ENCODE measurements around the gene SMG6. TPM values are rescaled to one million over a fixed set of nuclear protein-coding genes. Genes with fewer than 3 reads are reported as not detected.

The SMG6 gene
- total and polyA plus RNA-seq, 8 donors: 8.4 to 19.8 (median 12.1) TPM

DNA sequence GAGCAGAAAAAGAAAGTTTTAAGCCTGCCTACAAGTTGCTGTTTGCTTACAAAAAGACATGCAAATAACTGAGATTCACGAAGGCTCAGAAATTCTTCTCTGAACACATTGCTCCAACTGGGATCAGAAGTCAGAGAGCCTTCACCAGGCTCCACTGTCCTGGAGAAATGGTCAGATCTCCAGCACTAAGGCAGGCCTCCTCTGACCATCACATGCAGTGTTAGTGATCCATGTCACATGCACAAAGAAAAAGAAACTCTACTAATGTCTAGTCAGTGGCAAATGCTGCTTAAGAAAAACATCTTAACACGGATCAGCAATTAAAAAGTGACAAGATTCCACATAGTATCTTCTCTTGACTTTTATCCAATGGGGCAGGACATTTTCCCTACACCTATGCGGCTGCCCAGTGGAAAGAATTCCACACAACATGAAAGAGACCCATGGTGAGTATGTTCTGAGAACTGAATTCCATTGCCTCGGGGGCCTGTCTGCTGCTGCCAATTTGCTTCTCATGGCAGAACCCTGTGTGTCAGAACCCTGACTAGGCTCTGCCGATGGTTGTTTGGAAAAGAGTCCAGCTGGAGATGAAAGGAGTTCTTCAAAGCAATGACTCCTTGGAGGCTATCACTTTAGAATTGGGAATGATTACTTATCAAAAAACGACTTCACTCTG lies 152.1 kb downstream of the SMG6 start:
- no peak for ATAC-seq
- FAIRE-seq: no peak
- no peak overlapping the region for H3K4me3 ChIP-seq
- H3K4me1 ChIP-seq: no peaks in the 10 kb centered on the region
- DNase-seq: no peak
- intact Hi-C loops (cut with DNase I): no loop called here
- no peaks in the 10 kb centered on the region for H3K36me3 ChIP-seq
- H3K27me3 ChIP-seq: no peaks in the 10 kb centered on the region
- TF ChIP-seq, protein P1, sequence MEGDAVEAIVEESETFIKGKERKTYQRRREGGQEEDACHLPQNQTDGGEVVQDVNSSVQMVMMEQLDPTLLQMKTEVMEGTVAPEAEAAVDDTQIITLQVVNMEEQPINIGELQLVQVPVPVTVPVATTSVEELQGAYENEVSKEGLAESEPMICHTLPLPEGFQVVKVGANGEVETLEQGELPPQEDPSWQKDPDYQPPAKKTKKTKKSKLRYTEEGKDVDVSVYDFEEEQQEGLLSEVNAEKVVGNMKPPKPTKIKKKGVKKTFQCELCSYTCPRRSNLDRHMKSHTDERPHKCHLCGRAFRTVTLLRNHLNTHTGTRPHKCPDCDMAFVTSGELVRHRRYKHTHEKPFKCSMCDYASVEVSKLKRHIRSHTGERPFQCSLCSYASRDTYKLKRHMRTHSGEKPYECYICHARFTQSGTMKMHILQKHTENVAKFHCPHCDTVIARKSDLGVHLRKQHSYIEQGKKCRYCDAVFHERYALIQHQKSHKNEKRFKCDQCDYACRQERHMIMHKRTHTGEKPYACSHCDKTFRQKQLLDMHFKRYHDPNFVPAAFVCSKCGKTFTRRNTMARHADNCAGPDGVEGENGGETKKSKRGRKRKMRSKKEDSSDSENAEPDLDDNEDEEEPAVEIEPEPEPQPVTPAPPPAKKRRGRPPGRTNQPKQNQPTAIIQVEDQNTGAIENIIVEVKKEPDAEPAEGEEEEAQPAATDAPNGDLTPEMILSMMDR (IDR thresholded peaks at IDR 0.05): no peak
- 68 to 77% methylated on average over 6 of the region's 6 CpGs for WGBS, 2 donors
- no peaks in the 10 kb centered on the region for H3K9me3 ChIP-seq
- H3K27ac ChIP-seq: no peak overlapping the region

DNA sequence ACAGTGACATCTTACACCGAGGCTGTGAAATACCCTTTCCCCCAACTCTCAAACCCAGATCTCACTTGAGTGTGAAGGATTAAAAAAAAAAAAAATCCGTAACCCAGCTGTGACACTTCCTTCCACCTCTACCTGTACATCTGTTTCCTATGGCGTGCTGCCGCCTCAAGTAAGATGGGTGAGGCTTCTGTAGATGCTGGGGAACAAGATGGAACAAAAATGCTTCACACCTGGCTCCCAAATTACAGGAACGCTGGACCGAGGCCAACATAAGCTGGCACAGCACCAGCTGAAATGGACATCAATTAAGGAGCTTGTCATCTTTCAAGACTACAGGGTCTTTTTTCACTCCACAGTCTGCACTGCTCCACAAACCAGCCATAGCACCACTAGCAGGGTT lies 152.8 kb downstream of the SMG6 start:
- 66 to 67% methylated on average over 6 of the region's 6 CpGs for WGBS, 2 donors

DNA sequence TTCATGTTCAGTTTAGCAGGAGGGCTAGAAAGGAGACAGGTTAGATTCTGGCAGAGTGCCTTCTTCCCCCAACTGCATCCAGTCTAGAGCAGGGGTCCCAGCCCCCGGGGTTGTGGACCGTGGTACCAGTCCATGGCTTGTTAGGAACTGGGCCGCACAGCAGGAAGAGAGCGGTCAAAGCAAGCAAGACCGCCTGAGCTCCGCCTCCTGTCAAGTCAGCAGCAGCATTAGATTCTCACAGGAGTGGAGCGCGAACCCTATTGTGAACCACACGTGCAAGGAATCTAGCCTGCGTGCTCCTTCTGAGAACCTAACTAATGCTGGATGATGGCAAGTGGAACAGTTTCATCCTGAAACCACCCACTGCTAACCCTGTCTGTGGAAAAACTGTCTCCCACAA lies 153.7 kb downstream of the SMG6 start:
- no peaks in the 10 kb centered on the region for H3K9me3 ChIP-seq
- DNase-seq (peak in 1 of 6 donors; percentile 37), FAIRE-seq (no peak), ATAC-seq (no peak)
- H3K36me3 ChIP-seq: no peaks in the 10 kb centered on the region
- intact Hi-C loops (cut with DNase I): no loop called here
- no peaks in the 10 kb centered on the region for H3K4me1 ChIP-seq
- no peak overlapping the region for H3K27ac ChIP-seq
- 89 to 96% methylated on average over 10 of the region's 10 CpGs for WGBS, 2 donors
- no peaks in the 10 kb centered on the region for H3K27me3 ChIP-seq
- TF ChIP-seq, protein P1 (IDR thresholded peaks at IDR 0.05): no peak
- no peak overlapping the region for H3K4me3 ChIP-seq

More for the DNA sequence above, 152.8 kb downstream of the SMG6 start:
- DNase-seq (peak in 1 of 6 donors; percentile 47), ATAC-seq (no peak), FAIRE-seq (no peak)
- intact Hi-C loops (cut with DNase I): no loop called here
- TF ChIP-seq, protein P1 (IDR thresholded peaks at IDR 0.05): no peak
- H3K4me1 ChIP-seq: no peaks in the 10 kb centered on the region
- no peaks in the 10 kb centered on the region for H3K36me3 ChIP-seq
- H3K4me3 ChIP-seq: no peak overlapping the region
- no peaks in the 10 kb centered on the region for H3K9me3 ChIP-seq
- no peaks in the 10 kb centered on the region for H3K27me3 ChIP-seq
- no peak overlapping the region for H3K27ac ChIP-seq

DNA sequence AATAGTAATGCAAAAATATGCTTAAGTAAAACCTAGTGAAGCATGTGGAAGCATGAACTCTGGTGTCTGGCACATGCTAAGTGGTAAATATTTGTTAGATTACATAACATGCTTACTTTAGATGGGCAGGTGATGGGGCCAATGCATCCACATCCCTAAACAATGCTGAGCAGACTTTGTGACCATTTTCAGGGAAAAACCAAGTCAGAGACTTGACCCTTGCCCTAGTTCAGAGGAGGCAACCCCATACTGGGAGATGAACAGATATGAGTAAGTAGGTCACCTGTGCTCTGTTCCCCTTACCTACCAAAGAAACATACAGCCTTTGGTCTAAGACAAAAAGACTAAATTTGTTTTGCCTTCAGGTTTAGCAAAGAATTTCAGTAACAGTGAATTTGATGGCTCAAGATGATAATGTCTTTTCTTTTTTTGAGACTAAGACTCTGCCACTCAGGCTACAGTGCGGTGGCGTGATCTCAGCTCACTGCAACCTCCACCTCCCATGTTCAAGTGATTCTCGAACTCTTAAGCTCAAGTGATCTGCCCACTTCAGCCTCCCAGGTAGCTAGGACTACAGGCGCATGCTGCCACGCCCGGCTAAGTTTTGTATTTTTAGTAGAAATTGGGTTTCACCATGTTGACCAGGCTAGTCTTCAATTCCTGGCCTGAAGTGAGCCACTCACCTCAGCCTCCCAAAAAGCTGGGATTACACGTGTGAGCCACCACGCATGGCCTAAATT lies 157.3 kb downstream of the SMG6 start:
- Histone ChIP-seq H3K9me3 (no peaks in the 10 kb centered on the region), H3K36me3 (no peaks in the 10 kb centered on the region), H3K27ac (no peak overlapping the region), H3K4me3 (no peak overlapping the region), H3K27me3 (no peaks in the 10 kb centered on the region), H3K4me1 (no peaks in the 10 kb centered on the region)
- TF ChIP-seq, protein P1 (IDR thresholded peaks at IDR 0.05): no peak
- 94 to 98% methylated on average over 8 of the region's 8 CpGs for WGBS, 2 donors
- no peak for FAIRE-seq
- intact Hi-C loops (cut with DNase I): no loop called here
- no peak for DNase-seq
- peak; percentile 23 to 32 (median 28) for ATAC-seq

DNA sequence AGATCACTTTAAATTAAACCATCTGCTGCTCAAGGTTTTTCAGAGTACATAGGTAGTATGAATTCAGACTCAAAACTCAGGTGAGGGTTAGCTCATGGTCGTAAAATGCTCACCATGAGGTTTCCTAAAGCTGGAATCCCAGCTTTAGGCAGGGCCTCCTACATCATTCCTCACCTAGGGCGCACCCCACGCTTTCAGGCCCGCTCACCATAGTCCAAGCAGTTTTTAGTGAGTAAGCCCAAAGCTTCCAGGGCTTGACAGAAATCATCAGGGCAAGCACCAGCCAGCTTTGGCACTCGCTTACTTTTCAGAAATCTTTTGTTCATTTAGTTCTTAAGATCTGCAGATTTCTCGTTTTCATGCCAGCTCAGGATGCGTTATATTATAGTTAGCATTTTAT lies 158.9 kb downstream of the SMG6 start:
- Histone ChIP-seq H3K36me3 (no peaks in the 10 kb centered on the region), H3K4me3 (no peak overlapping the region), H3K27ac (no peak overlapping the region), H3K4me1 (no peaks in the 10 kb centered on the region), H3K9me3 (no peaks in the 10 kb centered on the region), H3K27me3 (no peaks in the 10 kb centered on the region)
- DNase-seq: no peak
- intact Hi-C loops (cut with DNase I): no loop called here
- ATAC-seq: no peak
- no peak for FAIRE-seq
- WGBS, 2 donors: 95 to 99% methylated on average over 7 of the region's 7 CpGs
- TF ChIP-seq, protein P1 (IDR thresholded peaks at IDR 0.05): no peak
